H9 (cell line): ENCODE data around the gene CCNQ. TPM values are rescaled to one million over a fixed set of nuclear protein-coding genes. Genes with fewer than 3 reads are reported as not detected.
"Not testable (repeated sequence)": the region's sequence is repeated elsewhere in the genome, so short reads cannot be mapped to it uniquely, and the experiment has no call there.

ENCODE experiments used
- DNase-seq: peaks from one replicate; pipeline ENCODE4 v3.0.0-alpha.2; 2017
- H2AFZ ChIP-seq: one replicate; pipeline ENCODE4 v1.6.1; 2013; ENCODE audit warnings: mild to moderate bottlenecking, low read length, control low read depth, moderate library complexity
- H2AK5ac ChIP-seq: 2 replicates; pipeline ENCODE4 v1.6.1; 2013; ENCODE audit warnings: low read length, control low read depth, mixed read lengths; ENCODE audit not compliant: insufficient read length
- H2BK120ac ChIP-seq: one replicate; pipeline ENCODE4 v1.6.1; 2013; ENCODE audit warnings: low read depth, mild to moderate bottlenecking, low read length, control low read depth, inconsistent platforms; ENCODE audit not compliant: poor library complexity, severe bottlenecking
- H2BK12ac ChIP-seq: 2 replicates; pipeline ENCODE4 v1.6.1; 2013; ENCODE audit warnings: low read length, control low read depth, mixed read lengths, low read depth; ENCODE audit not compliant: insufficient read length
- H2BK15ac ChIP-seq: 2 replicates; pipeline ENCODE4 v1.6.1; 2013; ENCODE audit warnings: low read depth, low read length, control low read depth
- H2BK20ac ChIP-seq: one replicate; pipeline ENCODE4 v1.6.1; 2013; ENCODE audit warnings: low read depth, mild to moderate bottlenecking, low read length, control low read depth, inconsistent platforms; ENCODE audit not compliant: poor library complexity, severe bottlenecking
- H2BK5ac ChIP-seq: 2 replicates; pipeline ENCODE4 v1.6.1; 2013; ENCODE audit warnings: low read length, control low read depth, mixed read lengths; ENCODE audit not compliant: insufficient read length
- H3K14ac ChIP-seq: 2 replicates; pipeline ENCODE4 v1.6.1; 2013; ENCODE audit warnings: low read length, control low read depth; ENCODE audit not compliant: insufficient read depth
- H3K18ac ChIP-seq: 2 replicates; pipeline ENCODE4 v1.6.1; 2013; ENCODE audit warnings: low read depth, mild to moderate bottlenecking, mixed read lengths, low read length, control low read depth; ENCODE audit not compliant: insufficient read length
- H3K23ac ChIP-seq: 2 replicates; pipeline ENCODE4 v1.6.1; 2013; ENCODE audit warnings: low read length, control low read depth, mixed read lengths, low read depth; ENCODE audit not compliant: insufficient read length
- H3K23me2 ChIP-seq: 2 replicates; pipeline ENCODE4 v1.6.1; 2013; ENCODE audit warnings: low read depth, mild to moderate bottlenecking, mixed read lengths, low read length, control low read depth; ENCODE audit not compliant: insufficient read length, poor library complexity, severe bottlenecking
- H3K27ac ChIP-seq: 2 replicates; pipeline ENCODE4 v1.5.1; 2013; ENCODE audit warnings: low read length, control low read depth, mixed read lengths, low read depth; ENCODE audit not compliant: insufficient read length
- H3K27me3 ChIP-seq: 2 replicates; pipeline ENCODE4 v1.6.1; 2013; ENCODE audit warnings: low read length, control low read depth, inconsistent platforms; ENCODE audit not compliant: insufficient read depth
- H3K4ac ChIP-seq: 2 replicates; pipeline ENCODE4 v1.6.1; 2013; ENCODE audit warnings: low read depth, mild to moderate bottlenecking, control low read depth, inconsistent platforms, low read length, moderate library complexity
- H3K4me1 ChIP-seq: 2 replicates; pipeline ENCODE4 v1.6.1; 2013; ENCODE audit warnings: low read length, control low read depth, inconsistent platforms; ENCODE audit not compliant: insufficient read depth
- H3K4me2 ChIP-seq: 2 replicates; pipeline ENCODE4 v1.6.1; 2013; ENCODE audit warnings: low read length, control low read depth, mixed read lengths; ENCODE audit not compliant: insufficient read length, insufficient read depth
- H3K56ac ChIP-seq: 2 replicates; pipeline ENCODE4 v1.6.1; 2013; ENCODE audit warnings: low read depth, mild to moderate bottlenecking, mixed read lengths, low read length, control low read depth; ENCODE audit not compliant: insufficient read length
- H3K79me1 ChIP-seq: 2 replicates; pipeline ENCODE4 v1.6.1; 2013; ENCODE audit warnings: low read depth, mild to moderate bottlenecking, moderate library complexity, low read length, control low read depth, inconsistent platforms; ENCODE audit not compliant: insufficient read depth, poor library complexity, severe bottlenecking
- H3K79me2 ChIP-seq: 2 replicates; pipeline ENCODE4 v1.6.1; 2013; ENCODE audit warnings: low read length, control low read depth, inconsistent platforms; ENCODE audit not compliant: insufficient read depth
- H3K9ac ChIP-seq: 2 replicates; pipeline ENCODE4 v1.6.1; 2013; ENCODE audit warnings: low read length, control low read depth, mixed read lengths; ENCODE audit not compliant: insufficient read length; ENCODE audit errors: extremely low read depth
- H3K9me3 ChIP-seq: one replicate; pipeline ENCODE4 v1.6.1; 2013; ENCODE audit warnings: low read depth, low read length, inconsistent platforms; ENCODE audit not compliant: control insufficient read depth
- H3T11ph ChIP-seq: one replicate; pipeline ENCODE4 v1.6.1; 2013; ENCODE audit warnings: mild to moderate bottlenecking, low read length, control low read depth, inconsistent platforms
- H4K20me1 ChIP-seq: one replicate; pipeline ENCODE4 v1.6.1; 2013; ENCODE audit not compliant: control insufficient read depth, insufficient read length, insufficient read depth
- H4K5ac ChIP-seq: 2 replicates; pipeline ENCODE4 v1.6.1; 2013; ENCODE audit warnings: low read depth, mild to moderate bottlenecking, mixed read lengths, low read length, control low read depth; ENCODE audit not compliant: insufficient read length
- H4K8ac ChIP-seq: replicated peaks from 2 replicates; pipeline ENCODE4 v1.6.1; 2013; ENCODE audit warnings: low read length, control low read depth, mixed read lengths, low read depth; ENCODE audit not compliant: insufficient read length
- H4K91ac ChIP-seq: 2 replicates; pipeline ENCODE4 v1.6.1; 2013; ENCODE audit warnings: low read depth, mild to moderate bottlenecking, moderate library complexity, mixed read lengths, low read length, control low read depth; ENCODE audit not compliant: insufficient read length
- H3K27ac Mint-ChIP-seq, 3 experiments: 2 replicates in 2 of 3; 3 replicates in 1 of 3; pipeline ENCODE4 v1.8.0; 2020 to 2021; ENCODE audit warnings: mixed read lengths in 3 of 3, mild to moderate bottlenecking in 1 of 3, moderate library complexity in 1 of 3
- H3K27me3 Mint-ChIP-seq: 2 replicates; pipeline ENCODE4 v1.8.0; 2021; ENCODE audit warnings: low read depth, mild to moderate bottlenecking, moderate library complexity, mixed read lengths
- H3K36me3 Mint-ChIP-seq, 3 experiments: 2 replicates in 2 of 3; 3 replicates in 1 of 3; pipeline ENCODE4 v1.8.0; 2020 to 2021; ENCODE audit warnings: low read depth in 3 of 3, mixed read lengths in 3 of 3; ENCODE audit not compliant: insufficient read depth in 1 of 3
- H3K4me1 Mint-ChIP-seq, 2 experiments: 2 replicates each; pipeline ENCODE4 v1.8.0; 2020; ENCODE audit warnings: mixed read lengths in 2 of 2
- H3K4me3 Mint-ChIP-seq, 2 experiments: 2 replicates in 1 of 2; 3 replicates in 1 of 2; pipeline ENCODE4 v1.8.0; 2020 to 2021; ENCODE audit warnings: mild to moderate bottlenecking in 2 of 2, mixed read lengths in 2 of 2, moderate library complexity in 1 of 2
- H3K9me3 Mint-ChIP-seq, 2 experiments: 2 replicates in 1 of 2; 3 replicates in 1 of 2; pipeline ENCODE4 v1.8.0; 2020; ENCODE audit warnings: mild to moderate bottlenecking in 2 of 2, mixed read lengths in 2 of 2, moderate library complexity in 1 of 2
- WGBS: extraction: QIAGEN DNeasy Blood & Tissue Kit; methylation state at CpG from one replicate; pipeline ENCODE4 v1.1.7; 2013; ENCODE audit warnings: missing lambda C conversion rate, low lambda C conversion rate, mixed read lengths; ENCODE audit not compliant: insufficient read length; ENCODE audit errors: extremely low coverage; 5-methylcytosine and 5-hydroxymethylcytosine counted together
- total RNA-seq: library from RNA; stranded (reverse); gene quantifications from 2 replicates; pipeline ENCODE4 v1.2.1, GENCODE V29; 2021
- TF ChIP-seq, protein P1 (sequence below): fragments of 200-600 bp; sonication (generic); conservative IDR thresholded peaks from 3 replicates; pipeline ENCODE4 v1.8.0; 2021; ENCODE audit warnings: antibody characterized with exemption, mild to moderate bottlenecking

The CCNQ gene
- total RNA-seq, 1 experiment from 2014 or later, result 18.4 TPM

DNA sequence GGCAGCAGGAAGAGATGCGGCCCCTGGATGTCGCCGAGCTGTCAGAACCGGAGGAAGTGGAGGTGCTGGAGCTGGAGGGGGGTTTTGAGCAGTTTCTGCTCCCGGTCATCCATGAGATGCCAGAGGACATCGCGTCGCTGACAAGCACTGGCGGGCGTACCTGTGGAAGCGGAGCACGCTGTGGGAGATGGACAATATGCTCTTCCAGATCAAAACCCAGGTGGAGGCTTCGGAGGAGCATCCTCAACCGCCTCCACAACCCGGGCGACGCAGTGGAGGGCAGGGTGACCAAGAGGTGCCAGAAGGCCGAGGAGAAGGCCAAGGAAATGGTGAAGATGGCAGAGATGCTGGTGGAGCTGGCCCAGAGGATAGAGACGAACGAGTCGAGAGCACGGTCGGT is 7.6 kb upstream of the CCNQ start:
- no peak overlapping the region for H3K4ac ChIP-seq
- H3K79me2 ChIP-seq, result no peaks in the 10 kb centered on the region
- no peaks in the 10 kb centered on the region for H4K20me1 ChIP-seq
- Mint-ChIP-seq H3K4me1 (0 out of 4 replicates have a peak, but pooled peaks cover 0 to 3% of the 10 kb centered on the region in 2 experiments), H3K9me3 (peaks cover 69 to 84% of the 10 kb centered on the region in 2 experiments), H3K36me3 (peaks cover 0 to 5% (median 2%) of the 10 kb centered on the region in 3 experiments; a peak in 4 of 7 replicates), H3K27me3 (peaks cover 76% of the 10 kb centered on the region), H3K4me3 (no peak overlapping the region), H3K27ac (no peak overlapping the region)
- no peak overlapping the region for H2BK5ac ChIP-seq
- no peak overlapping the region for H2BK20ac ChIP-seq
- H3K27ac ChIP-seq, result no peak overlapping the region
- H3K9me3 ChIP-seq, result peaks cover 23% of the 10 kb centered on the region
- no peak overlapping the region for H2AK5ac ChIP-seq
- no peak overlapping the region for H3K18ac ChIP-seq
- no peaks in the 10 kb centered on the region for H3K79me1 ChIP-seq
- H4K8ac ChIP-seq, result no peak overlapping the region
- no peak overlapping the region for H3K14ac ChIP-seq
- TF ChIP-seq, protein P1, sequence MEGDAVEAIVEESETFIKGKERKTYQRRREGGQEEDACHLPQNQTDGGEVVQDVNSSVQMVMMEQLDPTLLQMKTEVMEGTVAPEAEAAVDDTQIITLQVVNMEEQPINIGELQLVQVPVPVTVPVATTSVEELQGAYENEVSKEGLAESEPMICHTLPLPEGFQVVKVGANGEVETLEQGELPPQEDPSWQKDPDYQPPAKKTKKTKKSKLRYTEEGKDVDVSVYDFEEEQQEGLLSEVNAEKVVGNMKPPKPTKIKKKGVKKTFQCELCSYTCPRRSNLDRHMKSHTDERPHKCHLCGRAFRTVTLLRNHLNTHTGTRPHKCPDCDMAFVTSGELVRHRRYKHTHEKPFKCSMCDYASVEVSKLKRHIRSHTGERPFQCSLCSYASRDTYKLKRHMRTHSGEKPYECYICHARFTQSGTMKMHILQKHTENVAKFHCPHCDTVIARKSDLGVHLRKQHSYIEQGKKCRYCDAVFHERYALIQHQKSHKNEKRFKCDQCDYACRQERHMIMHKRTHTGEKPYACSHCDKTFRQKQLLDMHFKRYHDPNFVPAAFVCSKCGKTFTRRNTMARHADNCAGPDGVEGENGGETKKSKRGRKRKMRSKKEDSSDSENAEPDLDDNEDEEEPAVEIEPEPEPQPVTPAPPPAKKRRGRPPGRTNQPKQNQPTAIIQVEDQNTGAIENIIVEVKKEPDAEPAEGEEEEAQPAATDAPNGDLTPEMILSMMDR, result no peak
- H4K5ac ChIP-seq, result no peak overlapping the region
- no peaks in the 10 kb centered on the region for H3K4me1 ChIP-seq
- no peak overlapping the region for H3K23ac ChIP-seq
- no peak overlapping the region for H4K91ac ChIP-seq
- no peak overlapping the region for H2BK15ac ChIP-seq
- no peak overlapping the region for H3K4me2 ChIP-seq
- H2BK120ac ChIP-seq, result no peak overlapping the region
- H3K56ac ChIP-seq, result no peak overlapping the region
- H3K27me3 ChIP-seq, result no peaks in the 10 kb centered on the region; the same call in 1 of the 2 replicates
- no peak for DNase-seq
- no peak overlapping the region for H3K9ac ChIP-seq
- peaks cover 5% of the 10 kb centered on the region for H3K23me2 ChIP-seq
- no CpG with 5 or more reads among the region's 23 CpGs for WGBS
- no peak overlapping the region for H3T11ph ChIP-seq
- H2AFZ ChIP-seq, result no peak overlapping the region
- H2BK12ac ChIP-seq, result no peak overlapping the region

DNA sequence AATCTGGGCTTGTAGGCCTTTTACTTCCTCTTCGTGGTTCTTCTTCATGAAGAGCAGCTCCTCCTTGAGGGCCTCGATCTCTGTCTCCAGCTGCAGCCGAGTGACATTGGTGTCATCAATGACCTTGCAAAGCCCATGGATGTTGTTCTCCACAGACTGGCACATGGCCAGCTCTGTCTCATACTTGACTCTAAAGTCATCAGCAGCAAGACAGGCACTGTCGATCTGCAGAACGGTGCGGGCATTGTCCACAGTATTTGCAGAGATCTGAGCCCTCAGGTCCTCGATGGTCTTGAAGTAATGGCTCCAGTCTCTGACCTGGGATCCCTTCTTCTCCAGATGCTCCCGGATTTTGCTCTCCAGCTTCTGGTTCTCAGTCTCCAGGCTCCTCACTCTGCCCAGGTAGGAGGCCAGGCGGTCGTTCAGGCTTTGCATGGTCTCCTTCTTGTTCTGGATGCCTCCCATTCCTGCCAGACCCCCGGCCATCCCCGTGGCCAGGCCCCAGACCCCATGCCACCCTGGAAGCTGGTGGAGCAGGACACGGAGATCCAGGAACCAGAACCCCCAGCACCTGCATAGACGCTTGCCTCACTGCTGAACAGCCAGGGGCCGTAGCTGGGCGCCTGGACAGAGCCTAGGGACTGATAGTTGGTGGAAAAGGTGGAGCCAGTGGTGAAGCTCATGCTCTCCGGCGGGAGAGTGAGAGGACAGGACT is 5.9 kb upstream of the CCNQ start:
- not testable (repeated sequence) for H3K27ac Mint-ChIP-seq, H3K9ac ChIP-seq, H3K79me2 ChIP-seq, H2BK20ac ChIP-seq, DNase-seq, H3K4me1 ChIP-seq, H2AFZ ChIP-seq, H3K27me3 ChIP-seq, H3K14ac ChIP-seq, H3K56ac ChIP-seq, H3K79me1 ChIP-seq, H4K8ac ChIP-seq, H4K91ac ChIP-seq, H4K5ac ChIP-seq, H3K4me2 ChIP-seq, H3K23ac ChIP-seq, H3K18ac ChIP-seq, H3K4me1 Mint-ChIP-seq, H2BK5ac ChIP-seq, H4K20me1 ChIP-seq, H2AK5ac ChIP-seq, H3K36me3 Mint-ChIP-seq, H2BK12ac ChIP-seq, H2BK120ac ChIP-seq, H3T11ph ChIP-seq, H3K27ac ChIP-seq, H2BK15ac ChIP-seq, H3K23me2 ChIP-seq, H3K4ac ChIP-seq, H3K4me3 Mint-ChIP-seq
- Mint-ChIP-seq H3K9me3 (peaks cover 82 to 90% of the 10 kb centered on the region in 2 experiments), H3K27me3 (peaks cover 69% of the 10 kb centered on the region)
- H3K9me3 ChIP-seq, result peaks cover 27% of the 10 kb centered on the region
- WGBS, result no CpG with 5 or more reads among the region's 18 CpGs
